Activated CD8-positive, alpha-beta memory T cell treated with anti-CD3 and anti-CD28 coated beads, Interleukin-2, amount 50 U/mL, for 24 hours (primary cell): ENCODE data around the gene EPHB2.

ENCODE experiments used
- DNase-seq: peaks from one replicate; pipeline ENCODE4 v3.0.0-alpha.2; 2020; ENCODE audit errors: extremely low read depth

The EPHB2 gene

GRCh38 chr1:22883406-22883805 lies 172.8 kb downstream of the EPHB2 start:
- DNase-seq: no peak

DNA sequence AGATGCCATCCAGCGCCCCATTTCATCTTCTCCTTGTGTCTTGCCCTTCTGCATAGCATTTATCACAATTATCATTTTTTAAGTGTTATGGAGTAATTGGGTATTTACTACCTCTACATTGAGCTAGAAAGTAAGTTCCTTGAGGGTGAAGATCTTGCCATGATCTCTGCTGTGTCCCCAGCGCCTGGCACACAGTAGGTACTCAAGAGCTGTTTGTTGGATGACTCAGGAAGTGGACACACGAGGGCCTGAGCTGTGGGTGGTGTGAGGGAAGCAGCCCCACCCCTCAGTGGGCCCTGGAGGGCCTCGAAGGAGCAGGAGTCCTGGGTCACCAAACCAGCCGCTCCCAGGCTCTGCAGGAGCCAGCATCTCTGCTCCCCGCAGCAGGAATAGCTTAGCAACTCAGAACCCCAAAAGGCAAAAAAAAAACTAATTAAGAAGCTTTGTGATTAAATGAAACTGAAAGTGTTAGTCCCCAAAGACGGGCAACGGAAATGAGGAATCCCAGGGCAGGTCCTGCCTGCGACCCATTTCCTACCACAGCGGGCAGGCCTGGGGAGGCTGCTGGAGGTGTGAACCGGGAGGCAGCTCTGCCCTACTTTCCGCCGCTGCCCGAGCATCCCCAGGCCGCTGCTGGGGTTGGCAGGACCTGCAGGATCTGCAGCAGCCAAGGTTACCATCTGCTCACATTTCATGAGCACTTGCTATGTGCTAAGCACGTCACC lies 174.3 kb downstream of the EPHB2 start:
- no peak for DNase-seq

DNA sequence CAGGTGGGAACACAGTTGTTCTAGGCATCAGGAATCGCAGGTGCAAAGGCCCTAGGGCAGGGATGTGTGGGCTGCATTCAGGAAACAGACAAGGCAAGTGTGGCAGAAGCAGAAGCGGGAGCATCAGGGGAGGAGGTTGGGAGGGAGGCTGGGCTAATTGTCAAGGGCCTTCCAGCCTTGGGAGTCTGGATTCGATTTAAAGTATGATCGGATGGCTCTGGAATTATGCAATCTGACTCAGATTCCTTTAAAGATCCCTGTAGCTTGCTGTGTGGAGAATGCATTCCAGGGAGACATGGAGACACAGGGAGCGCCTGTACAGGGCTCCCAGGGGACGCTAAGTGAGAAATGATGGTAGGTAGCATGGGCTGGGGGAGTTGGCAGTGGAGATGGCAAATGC lies 175.6 kb downstream of the EPHB2 start:
- DNase-seq: no peak

DNA sequence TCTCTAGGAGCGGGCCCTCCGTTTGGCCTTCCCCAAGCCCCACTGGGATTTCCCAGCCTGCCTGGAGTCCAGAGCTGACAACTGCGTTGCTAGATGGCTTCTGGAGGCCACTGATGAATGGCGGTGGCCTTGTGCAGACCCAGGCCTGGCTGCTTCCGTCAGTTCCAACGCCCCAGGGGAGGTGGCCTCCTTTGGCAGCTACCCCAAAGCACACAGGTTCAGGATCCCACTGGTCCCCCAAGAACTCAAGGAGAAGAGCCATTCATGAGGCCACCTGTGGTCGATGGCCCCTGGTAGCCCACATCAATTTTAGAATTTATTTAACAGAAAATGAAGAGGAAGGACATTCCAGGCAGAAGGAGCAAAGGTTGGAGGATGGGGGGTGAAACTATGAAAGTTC lies 176.9 kb downstream of the EPHB2 start:
- DNase-seq: no peak

- no peak for DNase-seq
Observed at GRCh38 chr1:22888320-22889075, 177.9 kb downstream of the EPHB2 start.

DNA sequence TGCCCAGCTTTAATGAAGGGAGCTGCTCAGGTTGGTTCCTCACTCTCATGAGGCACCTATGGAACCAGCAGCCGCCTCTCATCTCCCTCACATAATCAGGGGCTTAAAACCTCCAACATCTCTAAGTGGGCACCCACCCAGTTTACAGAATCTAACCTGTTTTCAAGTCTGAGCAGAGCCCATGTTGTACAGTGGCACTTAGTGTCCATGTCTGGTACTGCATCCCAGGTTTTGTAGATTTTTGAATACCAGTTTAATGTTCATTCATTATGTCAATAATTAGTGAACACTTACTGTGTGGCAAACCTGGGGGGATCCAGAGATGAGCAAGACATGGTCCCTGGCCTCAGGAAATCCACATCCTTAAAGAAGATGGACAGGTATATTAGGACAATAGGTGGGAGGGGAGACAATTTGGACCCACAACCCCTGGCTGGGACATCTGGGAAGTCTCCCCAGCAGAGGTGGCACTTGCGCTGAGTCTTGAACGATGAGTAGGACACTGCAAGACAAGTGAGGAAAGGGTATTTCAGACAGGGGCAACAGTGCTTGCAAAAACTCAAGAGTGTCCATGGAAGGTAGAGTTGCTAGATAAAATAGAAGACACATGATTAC lies 178.7 kb downstream of the EPHB2 start:
- no peak for DNase-seq

GRCh38 chr1:22892789-22893188 lies 182.2 kb downstream of the EPHB2 start:
- no peak for DNase-seq

DNA sequence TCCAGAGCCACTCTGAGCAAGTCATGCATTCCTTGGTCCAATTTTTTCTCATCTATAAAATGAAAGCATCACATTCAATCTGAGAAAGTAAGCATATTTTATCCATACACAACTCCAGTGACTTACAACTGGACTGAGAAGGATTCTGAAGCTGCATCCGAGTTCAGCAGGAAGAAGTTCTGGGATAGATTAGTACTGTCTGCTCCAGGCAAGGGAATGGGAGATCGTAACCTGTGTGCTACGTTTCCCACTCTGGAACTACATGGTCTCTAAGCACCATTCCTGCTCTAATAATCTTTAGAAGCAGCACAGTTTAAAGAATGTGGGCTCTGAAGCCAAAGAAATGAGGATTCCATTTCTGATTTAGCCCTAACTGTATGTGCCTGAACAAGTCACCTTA lies 182.7 kb downstream of the EPHB2 start:
- DNase-seq: no peak

- no peak for DNase-seq
Observed at GRCh38 chr1:22895357-22895756, 184.7 kb downstream of the EPHB2 start.

DNA sequence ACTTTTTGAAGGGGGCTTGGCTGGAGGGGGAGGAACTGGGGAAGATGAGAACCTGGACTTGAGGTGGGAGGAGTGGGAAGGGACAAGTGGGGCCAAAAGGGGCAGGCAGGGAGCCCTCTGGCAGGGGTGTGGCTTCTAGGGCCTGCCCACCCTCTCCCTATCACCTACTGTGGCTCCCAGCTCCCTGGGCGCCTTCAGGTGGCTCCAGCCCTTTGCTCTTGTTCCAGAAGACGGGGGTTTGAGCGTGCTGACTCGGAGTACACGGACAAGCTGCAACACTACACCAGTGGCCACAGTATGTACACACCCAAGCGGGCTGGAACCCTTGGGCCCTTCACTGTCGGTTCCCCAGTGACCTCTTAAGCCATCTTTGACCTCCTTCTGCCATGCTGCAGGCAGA lies 185.5 kb downstream of the EPHB2 start:
- no peak for DNase-seq

GRCh38 chr1:22900451-22900850 lies 189.8 kb downstream of the EPHB2 start:
- DNase-seq: no peak

DNA sequence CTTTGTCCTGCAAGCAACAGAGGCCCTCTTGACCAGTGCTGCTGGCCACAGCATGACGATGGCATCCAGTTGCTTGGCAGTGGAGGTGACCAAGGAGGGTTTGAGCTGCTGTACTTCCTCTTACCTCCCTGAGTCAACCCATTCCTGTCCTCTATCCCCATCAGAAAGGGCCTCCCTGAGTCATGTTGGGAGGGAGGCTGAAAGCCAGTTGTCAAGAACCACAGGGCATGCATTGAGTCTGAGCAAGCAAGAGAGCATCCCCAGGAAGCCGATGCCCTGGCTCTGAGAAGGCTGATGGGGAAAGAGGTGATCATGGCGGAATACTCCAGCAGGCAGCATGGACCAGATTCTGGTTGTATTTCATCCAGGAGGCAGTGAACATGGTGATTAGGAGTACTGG lies 192.5 kb downstream of the EPHB2 start:
- no peak for DNase-seq

DNA sequence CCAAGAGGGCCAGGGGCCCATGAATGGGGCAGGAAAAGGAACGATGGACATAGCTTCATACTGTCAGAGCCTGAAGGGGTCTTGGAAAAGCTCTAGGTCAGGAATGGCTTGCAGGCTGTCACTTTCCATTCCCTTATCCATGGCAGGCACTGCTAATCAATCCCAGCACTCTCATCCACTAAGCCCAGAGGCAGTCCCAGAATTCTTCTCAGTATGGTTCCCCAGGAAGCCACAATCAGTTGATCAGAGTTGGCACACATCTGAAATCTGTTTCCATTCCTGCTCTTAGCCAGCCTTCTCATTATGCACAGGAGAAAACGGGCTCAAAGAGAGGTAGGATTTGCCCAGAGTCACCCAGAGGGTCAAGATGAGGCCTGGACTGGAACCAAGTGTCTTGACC lies 196.3 kb downstream of the EPHB2 start:
- no peak for DNase-seq

- no peak for DNase-seq
Observed at GRCh38 chr1:22907528-22907927, 196.9 kb downstream of the EPHB2 start.

GRCh38 chr1:22908880-22909426 lies 198.3 kb downstream of the EPHB2 start:
- DNase-seq: no peak

DNA sequence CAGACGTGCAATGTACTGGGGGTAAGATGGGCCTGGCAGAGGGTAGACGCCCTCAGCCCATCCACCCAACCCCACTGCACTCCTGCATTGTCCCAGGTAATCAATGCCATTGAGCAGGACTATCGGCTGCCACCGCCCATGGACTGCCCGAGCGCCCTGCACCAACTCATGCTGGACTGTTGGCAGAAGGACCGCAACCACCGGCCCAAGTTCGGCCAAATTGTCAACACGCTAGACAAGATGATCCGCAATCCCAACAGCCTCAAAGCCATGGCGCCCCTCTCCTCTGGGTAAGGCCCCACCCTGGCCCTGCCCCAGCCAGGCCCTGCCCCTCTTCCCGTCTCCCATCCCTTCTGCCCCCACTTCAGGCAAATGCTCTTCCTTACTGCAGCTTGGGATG lies 199.6 kb downstream of the EPHB2 start:
- DNase-seq: no peak

DNA sequence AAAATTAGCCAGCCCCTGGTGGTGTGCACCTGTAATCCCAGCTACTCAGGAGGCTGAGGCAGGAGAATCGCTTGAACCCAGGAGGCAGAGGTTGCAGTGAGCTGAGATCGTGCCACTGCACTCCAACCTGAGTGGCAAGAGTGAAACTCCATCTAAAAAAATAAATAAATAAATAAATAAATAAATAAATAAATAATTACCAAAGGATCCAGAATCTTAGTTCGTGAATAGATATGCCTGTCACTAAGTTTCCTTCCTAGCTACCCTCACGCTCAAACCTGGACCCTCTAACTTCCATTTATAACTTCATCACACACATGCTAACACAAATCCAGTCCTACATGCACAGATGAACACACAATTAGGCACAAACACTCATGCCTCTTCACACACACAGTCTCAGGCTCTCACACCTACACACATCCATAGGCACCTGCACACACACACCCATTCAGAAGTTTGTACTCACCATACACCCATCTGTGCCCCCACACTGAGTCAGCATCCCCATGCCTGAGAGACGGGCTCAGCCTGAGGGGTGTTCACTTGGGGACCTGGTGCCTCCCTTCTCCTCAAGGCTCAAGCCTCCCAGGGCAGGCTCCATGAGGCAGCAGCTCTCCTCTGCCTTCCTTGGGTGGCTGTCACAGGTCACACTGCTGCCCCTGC lies 200.5 kb downstream of the EPHB2 start:
- DNase-seq: no peak

DNA sequence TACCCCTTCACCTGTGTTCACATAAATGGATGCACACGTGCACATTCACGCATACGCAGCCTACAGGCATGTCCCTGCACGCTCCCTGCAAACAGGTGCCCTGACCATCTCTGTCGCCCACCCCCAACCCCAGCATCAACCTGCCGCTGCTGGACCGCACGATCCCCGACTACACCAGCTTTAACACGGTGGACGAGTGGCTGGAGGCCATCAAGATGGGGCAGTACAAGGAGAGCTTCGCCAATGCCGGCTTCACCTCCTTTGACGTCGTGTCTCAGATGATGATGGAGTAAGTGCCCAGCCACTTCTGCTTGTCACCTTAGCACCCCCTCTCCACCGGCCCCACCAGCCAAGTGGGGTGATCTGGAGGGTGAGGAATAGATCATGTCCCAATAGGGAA lies 201.7 kb downstream of the EPHB2 start:
- DNase-seq: no peak

- DNase-seq: no peak
Observed at GRCh38 chr1:22913421-22914141, 202.9 kb downstream of the EPHB2 start.

- DNase-seq: no peak
Observed at GRCh38 chr1:22914156-22914555, 203.5 kb downstream of the EPHB2 start.

DNA sequence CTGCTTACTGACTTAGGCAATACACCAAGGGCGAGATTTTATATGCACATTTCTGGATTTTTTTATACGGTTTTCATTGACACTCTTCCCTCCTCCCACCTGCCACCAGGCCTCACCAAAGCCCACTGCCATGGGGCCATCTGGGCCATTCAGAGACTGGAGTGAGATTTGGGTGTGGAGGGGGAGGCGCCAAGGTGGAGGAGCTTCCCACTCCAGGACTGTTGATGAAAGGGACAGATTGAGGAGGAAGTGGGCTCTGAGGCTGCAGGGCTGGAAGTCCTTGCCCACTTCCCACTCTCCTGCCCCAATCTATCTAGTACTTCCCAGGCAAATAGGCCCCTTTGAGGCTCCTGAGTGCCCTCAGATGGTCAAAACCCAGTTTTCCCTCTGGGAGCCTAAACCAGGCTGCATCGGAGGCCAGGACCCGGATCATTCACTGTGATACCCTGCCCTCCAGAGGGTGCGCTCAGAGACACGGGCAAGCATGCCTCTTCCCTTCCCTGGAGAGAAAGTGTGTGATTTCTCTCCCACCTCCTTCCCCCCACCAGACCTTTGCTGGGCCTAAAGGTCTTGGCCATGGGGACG lies 204.1 kb downstream of the EPHB2 start:
- DNase-seq: no peak
